HEK293T (cell line): Measurements from ENCODE around the gene DLAT.

Source experiments
- CTCF ChIA-PET: fragments of 350-600 bp; formaldehyde crosslinking; extraction: SDS; loops from one replicate; lab custom pipeline; 2021; ENCODE audit warnings: antibody characterized with exemption, inconsistent platforms; lab: Yijun Ruan, JAX
- POLR2A ChIA-PET: fragments of 350-600 bp; formaldehyde crosslinking; extraction: SDS; loops from one replicate; lab custom pipeline; 2020; ENCODE audit warnings: antibody characterized with exemption, inconsistent platforms; lab: Yijun Ruan, JAX
- DNase-seq: peaks from one replicate; pipeline ENCODE4 v3.0.0; 2012; ENCODE audit warnings: mixed read lengths; ENCODE audit errors: extremely low spot score
- ARNT ChIP-seq: fragments of 450-650 bp; IDR thresholded peaks from 2 replicates; pipeline ENCODE4 v1.6.1; 2017; ENCODE audit warnings: mild to moderate bottlenecking
- BHLHE40 ChIP-seq: fragments of 450-650 bp; IDR thresholded peaks from 2 replicates; pipeline ENCODE4 v1.6.1; 2016; ENCODE audit warnings: mild to moderate bottlenecking, moderate library complexity, borderline replicate concordance
- CTBP1 ChIP-seq: fragments of 450-650 bp; IDR thresholded peaks from 2 replicates; pipeline ENCODE4 v1.6.1; 2016; ENCODE audit warnings: borderline replicate concordance
- ELF4 ChIP-seq: fragments of 450-650 bp; IDR thresholded peaks from 2 replicates; pipeline ENCODE4 v1.6.1; 2017; ENCODE audit warnings: antibody characterized with exemption
- FOXA1 ChIP-seq: fragments of 450-650 bp; IDR thresholded peaks from 2 replicates; pipeline ENCODE4 v1.6.1; 2016; ENCODE audit warnings: mild to moderate bottlenecking
- FOXK2 ChIP-seq: fragments of 450-650 bp; IDR thresholded peaks from 2 replicates; pipeline ENCODE4 v1.6.1; 2016; ENCODE audit warnings: mild to moderate bottlenecking
- FOXM1 ChIP-seq: fragments of 450-650 bp; IDR thresholded peaks from 2 replicates; pipeline ENCODE4 v1.6.1; 2017; ENCODE audit warnings: mild to moderate bottlenecking, borderline replicate concordance
- HDGF ChIP-seq: fragments of 450-650 bp; IDR thresholded peaks from 2 replicates; pipeline ENCODE4 v1.6.1; 2017; ENCODE audit warnings: antibody characterized with exemption, borderline replicate concordance
- L3MBTL2 ChIP-seq: fragments of 450-650 bp; conservative IDR thresholded peaks from 2 replicates; pipeline ENCODE4 v1.6.1; 2016; ENCODE audit warnings: mild to moderate bottlenecking
- LEF1 ChIP-seq: fragments of 450-650 bp; IDR thresholded peaks from 2 replicates; pipeline ENCODE4 v1.6.1; 2017; ENCODE audit warnings: mild to moderate bottlenecking, borderline replicate concordance
- NFRKB ChIP-seq: fragments of 450-650 bp; IDR thresholded peaks from 2 replicates; pipeline ENCODE4 v1.6.1; 2016; ENCODE audit warnings: mild to moderate bottlenecking, moderate library complexity
- SP1 ChIP-seq: fragments of 450-650 bp; IDR thresholded peaks from 2 replicates; pipeline ENCODE4 v1.6.1; 2017
- SUZ12 ChIP-seq: fragments of 450-650 bp; IDR thresholded peaks from 2 replicates; pipeline ENCODE4 v1.6.1; 2016; ENCODE audit warnings: mild to moderate bottlenecking
- TARDBP ChIP-seq: fragments of 450-650 bp; IDR thresholded peaks from 2 replicates; pipeline ENCODE4 v1.6.1; 2016
- ZNF384 ChIP-seq: fragments of 450-650 bp; IDR thresholded peaks from 2 replicates; pipeline ENCODE4 v1.6.1; 2016
- TF ChIP-seq, protein P1 (sequence below): fragments of 450-650 bp; IDR thresholded peaks from 2 replicates; pipeline ENCODE4 v1.6.1; 2016

Gene DLAT

DNA sequence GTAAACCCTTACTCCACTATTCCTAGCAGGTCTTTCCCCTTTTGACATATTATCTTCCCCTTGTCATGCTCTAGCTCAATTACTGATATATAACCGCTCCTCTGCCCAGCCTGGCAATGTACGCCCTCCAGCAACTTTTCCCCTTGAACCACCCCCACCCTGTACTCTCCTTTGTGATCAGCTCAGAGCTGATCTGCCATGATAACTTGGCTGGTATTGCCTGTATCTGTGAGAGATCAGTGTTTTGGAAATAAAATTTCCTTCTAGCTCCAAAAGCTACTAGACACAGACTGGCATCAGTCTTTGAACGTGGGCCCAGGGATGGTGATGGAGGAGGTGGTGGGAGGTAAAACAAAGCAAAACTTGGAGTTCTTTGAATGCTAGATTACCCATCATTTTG is 45.1 kb upstream of the DLAT start:
- CTCF ChIA-PET, result no interaction called here
- DNase-seq, result no peak
- POLR2A ChIA-PET, result interaction anchor here (0.8 to 1.8 kb wide), 2 partner anchors 42 to 109 kb away, joined by 3 to 9 read pairs; partner anchors contain the start of gene ALG9
- TF ChIP-seq ELF4, result no peak
- no peak for TF ChIP-seq ZNF384
- no peak for TF ChIP-seq NFRKB
- no peak for TF ChIP-seq FOXA1
- TF ChIP-seq FOXK2, result no peak
- TF ChIP-seq SP1, result no peak
- TF ChIP-seq CTBP1, result no peak
- no peak for TF ChIP-seq BHLHE40
- TF ChIP-seq HDGF, result no peak
- no peak for TF ChIP-seq SUZ12
- no peak for TF ChIP-seq ARNT
- no peak for TF ChIP-seq LEF1
- TF ChIP-seq FOXM1, result no peak
- TF ChIP-seq L3MBTL2, result no peak
- TF ChIP-seq, protein P1, sequence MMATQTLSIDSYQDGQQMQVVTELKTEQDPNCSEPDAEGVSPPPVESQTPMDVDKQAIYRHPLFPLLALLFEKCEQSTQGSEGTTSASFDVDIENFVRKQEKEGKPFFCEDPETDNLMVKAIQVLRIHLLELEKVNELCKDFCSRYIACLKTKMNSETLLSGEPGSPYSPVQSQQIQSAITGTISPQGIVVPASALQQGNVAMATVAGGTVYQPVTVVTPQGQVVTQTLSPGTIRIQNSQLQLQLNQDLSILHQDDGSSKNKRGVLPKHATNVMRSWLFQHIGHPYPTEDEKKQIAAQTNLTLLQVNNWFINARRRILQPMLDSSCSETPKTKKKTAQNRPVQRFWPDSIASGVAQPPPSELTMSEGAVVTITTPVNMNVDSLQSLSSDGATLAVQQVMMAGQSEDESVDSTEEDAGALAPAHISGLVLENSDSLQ, result no peak
- no peak for TF ChIP-seq TARDBP

DNA sequence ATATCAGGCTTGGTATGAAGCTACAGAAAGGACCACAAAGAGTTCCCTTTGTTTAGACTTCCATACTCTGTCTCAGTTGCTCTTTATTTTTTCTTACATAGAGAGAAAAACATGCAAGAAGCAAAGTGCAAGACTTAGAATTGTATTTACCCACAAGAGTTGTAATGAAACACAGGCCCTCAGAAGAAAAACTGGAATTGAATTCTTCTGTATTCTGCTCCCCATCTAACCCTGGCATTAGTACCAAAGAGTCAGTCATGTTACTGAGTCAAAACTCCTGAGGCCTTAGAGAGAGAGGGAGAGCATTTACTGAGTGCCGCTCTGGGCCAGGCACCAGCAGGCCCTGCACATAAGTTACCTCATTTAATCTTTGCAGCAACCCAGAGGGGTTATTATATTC is 43.9 kb upstream of the DLAT start:
- POLR2A ChIA-PET, result interaction anchor here (0.7 to 1.8 kb wide), 4 partner anchors 43 to 103 kb away, joined by 3 to 9 read pairs (median 4); no protein-coding TSS in a partner anchor
- CTCF ChIA-PET, result interaction anchor here (0.6 to 1.6 kb wide), 9 partner anchors 18 to 110 kb away, joined by 3 to 6 read pairs (median 3); partner anchors contain the start of genes ALG9 and DLAT
- TF ChIP-seq NFRKB (no peak), LEF1 (no peak), FOXM1 (no peak), TARDBP (no peak), SP1 (no peak), ARNT (no peak), SUZ12 (no peak), FOXK2 (no peak), ZNF384 (no peak), HDGF (no peak), ELF4 (no peak)
- TF ChIP-seq, protein P1, result no peak
- DNase-seq, result no peak

DNA sequence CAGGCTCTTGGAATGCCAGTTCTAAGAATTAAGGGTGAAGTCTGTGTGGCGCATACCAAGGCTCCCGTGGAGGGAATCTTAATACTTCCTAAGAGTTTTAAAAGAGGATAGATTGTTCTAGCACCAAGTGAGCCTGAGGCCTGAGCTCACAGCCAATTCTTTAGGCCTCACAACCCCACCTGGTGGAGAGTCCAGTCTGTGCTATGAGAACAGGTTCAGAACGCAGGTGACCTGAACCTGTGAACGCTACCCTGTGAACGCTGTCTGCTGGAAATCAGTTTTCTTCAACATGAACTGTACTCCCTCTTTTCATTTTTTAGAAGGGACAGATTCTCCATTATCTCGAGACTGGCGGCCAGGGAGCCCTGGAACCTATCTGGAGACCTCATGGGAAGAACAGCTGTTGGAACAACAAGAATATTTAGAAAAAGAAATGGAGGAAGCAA is 43.2 kb upstream of the DLAT start:
- CTCF ChIA-PET, result interaction anchor here (0.5 to 1.6 kb wide), 13 partner anchors 43 to 407 kb away, joined by 3 to 7 read pairs (median 4); partner anchors contain the start of genes ALG9 and DLAT
- DNase-seq, result peak; percentile 55
- TF ChIP-seq, protein P1, result no peak
- no peak for TF ChIP-seq L3MBTL2
- TF ChIP-seq FOXA1, result no peak
- no peak for TF ChIP-seq LEF1
- no peak for TF ChIP-seq SUZ12
- no peak for TF ChIP-seq ZNF384
- TF ChIP-seq BHLHE40, result no peak
- TF ChIP-seq ELF4, result no peak
- TF ChIP-seq CTBP1, result no peak
- no peak for TF ChIP-seq SP1
- no peak for TF ChIP-seq TARDBP
- TF ChIP-seq FOXM1, result no peak
- no peak for TF ChIP-seq NFRKB
- TF ChIP-seq HDGF, result no peak
- POLR2A ChIA-PET, result interaction anchor here (0.7 to 1.8 kb wide), 4 partner anchors 44 to 104 kb away, joined by 3 to 9 read pairs (median 4); no protein-coding TSS in a partner anchor

DNA sequence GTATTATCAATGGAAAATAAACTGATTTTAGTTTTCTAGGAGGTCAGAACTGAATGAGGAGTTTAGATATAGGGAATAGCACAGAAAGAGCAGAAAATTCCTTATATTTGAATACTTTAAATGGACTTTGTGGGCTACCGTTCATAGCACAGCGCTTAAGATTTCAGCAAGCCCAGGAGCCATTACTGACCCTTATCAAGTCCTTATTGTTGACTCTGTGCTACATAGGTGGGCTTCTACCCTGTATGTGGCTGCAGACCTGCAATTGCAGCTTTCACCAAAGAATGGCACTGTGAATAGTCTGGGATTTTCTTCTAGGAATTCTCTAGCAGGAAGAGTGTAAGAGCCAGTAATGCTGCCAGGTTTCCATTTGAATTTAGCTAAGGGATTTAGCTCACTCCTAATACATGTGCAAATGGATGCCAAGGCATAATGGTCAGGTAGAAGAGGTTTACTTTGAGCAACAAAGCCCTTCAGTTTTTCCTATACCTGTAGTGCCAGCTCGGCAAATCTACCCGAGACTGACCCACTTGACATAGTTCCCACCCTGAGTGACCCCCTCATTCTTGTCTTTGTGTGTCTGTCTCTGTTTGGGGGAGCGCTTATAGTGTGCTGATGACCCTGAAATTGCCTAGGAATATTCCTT is 42.5 kb upstream of the DLAT start:
- TF ChIP-seq ARNT, result no peak
- no peak for TF ChIP-seq L3MBTL2
- TF ChIP-seq LEF1, result no peak
- no peak for TF ChIP-seq SUZ12
- no peak for TF ChIP-seq FOXK2
- no peak for TF ChIP-seq SP1
- no peak for TF ChIP-seq ELF4
- no peak for TF ChIP-seq TARDBP
- ChIA-PET CTCF (interaction anchor here (0.7 to 1.6 kb wide), 8 partner anchors 44 to 356 kb away, joined by 3 to 7 read pairs (median 5); no protein-coding TSS in a partner anchor), POLR2A (interaction anchor here (0.7 kb wide), 1 partner anchor 56 kb away, joined by 3 read pairs; no protein-coding TSS in a partner anchor)
- no peak for DNase-seq

DNA sequence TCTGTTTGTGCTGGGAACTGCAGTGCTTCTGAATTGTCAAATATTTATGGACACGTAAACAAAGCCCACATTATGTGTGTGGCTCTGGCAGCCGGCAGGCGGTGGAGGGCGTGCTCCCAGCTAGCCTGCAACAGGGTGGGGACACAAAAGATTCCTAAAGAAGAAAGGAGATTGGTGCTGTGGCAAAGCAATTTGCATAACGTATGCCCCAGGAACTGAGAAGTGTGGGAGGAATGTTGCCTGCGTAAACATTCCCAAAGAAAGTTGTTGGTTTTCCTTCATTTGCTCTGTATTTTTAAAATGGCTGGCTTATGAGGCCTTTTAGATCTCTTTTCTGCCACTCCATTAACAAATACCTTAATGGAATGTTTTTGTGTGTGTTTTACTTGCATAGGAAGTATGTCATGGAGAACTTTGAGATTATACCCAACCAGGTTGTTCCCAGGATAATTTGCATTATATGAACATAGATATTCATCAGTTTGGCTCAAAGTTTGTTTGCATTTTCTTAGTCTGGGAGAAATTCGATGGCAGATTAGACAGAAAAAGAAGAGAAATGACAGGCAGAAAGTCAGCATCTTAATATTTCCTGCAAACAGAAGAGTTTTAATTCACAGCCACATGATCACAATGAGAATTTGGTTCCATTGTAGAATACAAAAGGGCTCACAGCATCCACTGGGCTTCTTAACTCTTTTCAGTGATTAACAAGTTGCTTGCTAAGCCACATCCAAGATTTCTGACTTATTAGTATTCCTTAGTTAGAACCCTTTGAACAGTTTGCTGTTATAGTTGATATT is 41.8 kb upstream of the DLAT start:
- no peak for DNase-seq
- TF ChIP-seq NFRKB (no peak), ARNT (no peak), TARDBP (no peak), HDGF (no peak), FOXM1 (no peak), CTBP1 (no peak), SP1 (no peak), ELF4 (no peak), LEF1 (no peak)
- POLR2A ChIA-PET, result no interaction called here
- CTCF ChIA-PET, result interaction anchor here (1.1 to 1.6 kb wide), 2 partner anchors 45 to 52 kb away, joined by 4 to 7 read pairs; no protein-coding TSS in a partner anchor
